ENCODE data around the gene INSYN2A. TPM values are rescaled to one million over a fixed set of nuclear protein-coding genes. Genes with fewer than 3 reads are reported as not detected.

INSYN2A gene
- total and polyA plus RNA-seq, 9 of the 15 experiments (the other 6 are each of a cell fraction or from before 2014, with no cell fraction given), result not detected

DNA sequence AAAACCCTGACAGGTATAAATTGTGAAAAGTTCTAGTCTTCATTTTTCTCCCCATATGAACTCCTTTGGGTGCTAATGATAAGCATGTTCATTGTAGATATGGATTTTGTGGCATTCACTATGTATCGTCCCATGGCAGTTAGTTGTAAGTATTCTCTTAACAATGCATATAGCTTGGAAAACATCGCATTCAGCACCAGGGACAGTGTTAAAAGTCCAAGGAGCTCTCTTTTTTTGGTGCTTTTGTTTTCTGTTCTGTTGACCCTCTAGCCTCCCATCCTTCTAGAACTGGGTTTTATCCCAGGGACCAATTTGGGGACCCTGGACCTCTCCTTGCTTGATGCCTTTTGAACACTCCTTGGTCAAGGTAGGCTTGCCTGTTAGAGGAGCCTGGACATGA is 37.7 kb downstream of the INSYN2A start (continued):
- TF ChIP-seq GATAD2B (IDR thresholded peaks at IDR 0.05; ENCODE audit: borderline replicate concordance), result no peak
- no peak for TF ChIP-seq MEIS2 (IDR thresholded peaks at IDR 0.05; ENCODE audit: partially characterized antibody)
- TF ChIP-seq YBX1 (IDR thresholded peaks at IDR 0.05), result no peak
- TF ChIP-seq PTRF (tag; IDR thresholded peaks at IDR 0.05), result no peak
- no peak for TF ChIP-seq STAT6 (CRISPR knock-in tag; IDR thresholded peaks at IDR 0.05)
- no peak for TF ChIP-seq STAT5A (IDR thresholded peaks at IDR 0.05; ENCODE audit: borderline replicate concordance, low read length)

- DNase-seq (ENCODE audit: extremely low read depth in 1 of 4, low spot score in 3 of 4) (no peak), ATAC-seq (no peak), FAIRE-seq (no peak)
- intact Hi-C loops (cut with micrococcal nuclease) (no loop called here), in situ Hi-C loops (cut with MboI) (no loop called here)
- H3K9me3 ChIP-seq (replicated peaks; ENCODE audit: control insufficient read depth, insufficient read depth, low read depth, low read length), result no peaks in the 10 kb centered on the region
- no TSS peak for BruUV-seq (replicated peaks)
- H2AFZ ChIP-seq (ENCODE audit: low read depth, low read length), result no peak overlapping the region
- no peak overlapping the region for H3K9ac ChIP-seq (ENCODE audit: insufficient read depth in 1 of 2, low read depth in 2 of 2, low read length in 2 of 2)
- no peak overlapping the region for H3K4me2 ChIP-seq (ENCODE audit: insufficient read depth, low read length)
- H3K27ac ChIP-seq (ENCODE audit: extremely low read depth, low read depth, low read length), result no peak overlapping the region
- CTCF ChIA-PET (ENCODE audit: low intra/inter-chr PET ratio), result no interaction called here
- H4K20me1 ChIP-seq (replicated peaks; ENCODE audit: control insufficient read depth, insufficient read depth, low read length), result no peaks in the 10 kb centered on the region
- H3K9me1 ChIP-seq (ENCODE audit: control insufficient read depth, insufficient read depth, low read length), result no peaks in the 10 kb centered on the region
- no peaks in the 10 kb centered on the region for H3K27me3 ChIP-seq (ENCODE audit: control insufficient read depth in 2 of 2, insufficient read depth in 2 of 2, low read length in 2 of 2)
- H3K4me3 ChIP-seq, result no peak overlapping the region
- WGBS (ENCODE audit: insufficient coverage, low coverage, missing lambda C conversion rate), result 0% methylated on average over 2 of the region's 2 CpGs
- POLR2A ChIA-PET, result no interaction called here
- no peaks in the 10 kb centered on the region for H3K4me1 ChIP-seq (replicated peaks in 1 of 2; ENCODE audit: control insufficient read depth in 2 of 2, insufficient read depth in 2 of 2, low read length in 2 of 2)
- TF ChIP-seq, protein P1, sequence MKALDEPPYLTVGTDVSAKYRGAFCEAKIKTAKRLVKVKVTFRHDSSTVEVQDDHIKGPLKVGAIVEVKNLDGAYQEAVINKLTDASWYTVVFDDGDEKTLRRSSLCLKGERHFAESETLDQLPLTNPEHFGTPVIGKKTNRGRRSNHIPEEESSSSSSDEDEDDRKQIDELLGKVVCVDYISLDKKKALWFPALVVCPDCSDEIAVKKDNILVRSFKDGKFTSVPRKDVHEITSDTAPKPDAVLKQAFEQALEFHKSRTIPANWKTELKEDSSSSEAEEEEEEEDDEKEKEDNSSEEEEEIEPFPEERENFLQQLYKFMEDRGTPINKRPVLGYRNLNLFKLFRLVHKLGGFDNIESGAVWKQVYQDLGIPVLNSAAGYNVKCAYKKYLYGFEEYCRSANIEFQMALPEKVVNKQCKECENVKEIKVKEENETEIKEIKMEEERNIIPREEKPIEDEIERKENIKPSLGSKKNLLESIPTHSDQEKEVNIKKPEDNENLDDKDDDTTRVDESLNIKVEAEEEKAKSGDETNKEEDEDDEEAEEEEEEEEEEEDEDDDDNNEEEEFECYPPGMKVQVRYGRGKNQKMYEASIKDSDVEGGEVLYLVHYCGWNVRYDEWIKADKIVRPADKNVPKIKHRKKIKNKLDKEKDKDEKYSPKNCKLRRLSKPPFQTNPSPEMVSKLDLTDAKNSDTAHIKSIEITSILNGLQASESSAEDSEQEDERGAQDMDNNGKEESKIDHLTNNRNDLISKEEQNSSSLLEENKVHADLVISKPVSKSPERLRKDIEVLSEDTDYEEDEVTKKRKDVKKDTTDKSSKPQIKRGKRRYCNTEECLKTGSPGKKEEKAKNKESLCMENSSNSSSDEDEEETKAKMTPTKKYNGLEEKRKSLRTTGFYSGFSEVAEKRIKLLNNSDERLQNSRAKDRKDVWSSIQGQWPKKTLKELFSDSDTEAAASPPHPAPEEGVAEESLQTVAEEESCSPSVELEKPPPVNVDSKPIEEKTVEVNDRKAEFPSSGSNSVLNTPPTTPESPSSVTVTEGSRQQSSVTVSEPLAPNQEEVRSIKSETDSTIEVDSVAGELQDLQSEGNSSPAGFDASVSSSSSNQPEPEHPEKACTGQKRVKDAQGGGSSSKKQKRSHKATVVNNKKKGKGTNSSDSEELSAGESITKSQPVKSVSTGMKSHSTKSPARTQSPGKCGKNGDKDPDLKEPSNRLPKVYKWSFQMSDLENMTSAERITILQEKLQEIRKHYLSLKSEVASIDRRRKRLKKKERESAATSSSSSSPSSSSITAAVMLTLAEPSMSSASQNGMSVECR (CRISPR knock-in tag; IDR thresholded peaks at IDR 0.05), result no peak
- TF ChIP-seq CBX1 (IDR thresholded peaks at IDR 0.05; ENCODE audit: low read depth) (no peak), CBFA2T2 (conservative IDR thresholded peaks at IDR 0.05) (no peak), TFAM (CRISPR knock-in tag; conservative IDR thresholded peaks at IDR 0.05) (no peak), ETV6 (IDR thresholded peaks at IDR 0.05; ENCODE audit: borderline replicate concordance in 1 of 2, low read depth in 2 of 2, low read length in 1 of 2) (no peak), ETV6 (CRISPR knock-in tag; IDR thresholded peaks at IDR 0.05; ENCODE audit: borderline replicate concordance) (no peak)
- H3K36me3 ChIP-seq (ENCODE audit: control insufficient read depth, insufficient read depth, low read length), result no peaks in the 10 kb centered on the region
- no peaks in the 10 kb centered on the region for H3K79me2 ChIP-seq (ENCODE audit: control insufficient read depth, insufficient read depth, low read length)
Observed at GRCh38 chr10:127157506-127158200, 38.7 kb downstream of the INSYN2A start.
